Hepatocyte (in vitro differentiated cells): ENCODE data around the gene EID2.

ENCODE experiments used
- EZH2 ChIP-seq: fragments of 200-600 bp; sonication (generic); IDR thresholded peaks from 2 replicates; pipeline ENCODE4 v1.6.1; 2016; ENCODE audit warnings: antibody characterized with exemption, mild to moderate bottlenecking, borderline replicate concordance
- EZH2phosphoT487 ChIP-seq: fragments of 200-600 bp; sonication (generic); IDR thresholded peaks from one replicate; pipeline ENCODE4 v1.6.1; 2018; ENCODE audit warnings: antibody characterized with exemption, mild to moderate bottlenecking, low read depth, moderate library complexity; ENCODE audit not compliant: unreplicated experiment, severe bottlenecking
- TF ChIP-seq, protein P1 (sequence below): fragments of 200-600 bp; sonication (generic); IDR thresholded peaks from 2 replicates; pipeline ENCODE4 v1.5.1; 2016; ENCODE audit warnings: antibody characterized with exemption, mild to moderate bottlenecking; ENCODE audit not compliant: poor library complexity

DNA sequence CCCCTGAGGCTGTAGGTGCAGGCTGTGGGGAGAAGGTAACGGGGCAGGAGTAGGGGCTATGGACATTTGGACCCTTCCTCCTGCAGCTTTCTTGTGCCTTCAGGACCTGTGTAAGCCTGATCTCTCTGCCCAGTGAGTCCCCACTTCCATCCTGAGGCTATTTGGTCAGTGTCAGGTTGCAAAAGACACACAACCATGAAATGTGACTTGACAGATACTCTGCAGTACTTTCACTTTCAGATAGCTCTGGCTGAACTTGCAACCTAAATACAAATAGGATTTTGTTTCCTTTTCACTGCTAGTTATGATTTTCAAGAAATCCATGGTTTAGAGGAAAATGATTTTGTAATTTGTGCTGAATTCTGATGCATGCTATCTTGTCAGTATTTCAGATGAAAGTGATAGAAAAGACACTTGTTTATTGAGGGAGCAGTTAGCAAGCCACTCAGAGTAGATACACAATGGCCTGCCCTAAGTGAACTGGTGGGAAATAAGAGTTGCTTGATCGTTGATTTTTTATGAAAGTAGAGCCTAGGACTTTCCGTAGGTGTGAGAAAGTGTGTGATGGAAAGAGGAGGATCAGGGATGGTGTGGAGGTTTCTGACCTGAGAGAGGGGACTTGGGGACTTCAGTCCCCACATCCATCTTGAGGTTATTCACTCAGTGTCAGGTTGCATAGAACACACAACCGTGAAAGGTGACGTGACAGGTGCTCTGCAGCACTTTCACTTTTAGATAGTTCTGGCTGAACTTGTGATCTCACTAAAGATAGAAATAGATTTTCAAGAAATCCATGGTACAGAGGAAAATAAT lies 18.1 kb upstream of the EID2 start:
- TF ChIP-seq, protein P1, sequence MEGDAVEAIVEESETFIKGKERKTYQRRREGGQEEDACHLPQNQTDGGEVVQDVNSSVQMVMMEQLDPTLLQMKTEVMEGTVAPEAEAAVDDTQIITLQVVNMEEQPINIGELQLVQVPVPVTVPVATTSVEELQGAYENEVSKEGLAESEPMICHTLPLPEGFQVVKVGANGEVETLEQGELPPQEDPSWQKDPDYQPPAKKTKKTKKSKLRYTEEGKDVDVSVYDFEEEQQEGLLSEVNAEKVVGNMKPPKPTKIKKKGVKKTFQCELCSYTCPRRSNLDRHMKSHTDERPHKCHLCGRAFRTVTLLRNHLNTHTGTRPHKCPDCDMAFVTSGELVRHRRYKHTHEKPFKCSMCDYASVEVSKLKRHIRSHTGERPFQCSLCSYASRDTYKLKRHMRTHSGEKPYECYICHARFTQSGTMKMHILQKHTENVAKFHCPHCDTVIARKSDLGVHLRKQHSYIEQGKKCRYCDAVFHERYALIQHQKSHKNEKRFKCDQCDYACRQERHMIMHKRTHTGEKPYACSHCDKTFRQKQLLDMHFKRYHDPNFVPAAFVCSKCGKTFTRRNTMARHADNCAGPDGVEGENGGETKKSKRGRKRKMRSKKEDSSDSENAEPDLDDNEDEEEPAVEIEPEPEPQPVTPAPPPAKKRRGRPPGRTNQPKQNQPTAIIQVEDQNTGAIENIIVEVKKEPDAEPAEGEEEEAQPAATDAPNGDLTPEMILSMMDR, result no peak
- no peak for TF ChIP-seq EZH2
- TF ChIP-seq EZH2phosphoT487, result no peak
